GM21723 (cell line): ENCODE data around the gene SHLD3.
"Not testable (repeated sequence)": the region's sequence is repeated elsewhere in the genome, so short reads cannot be mapped to it uniquely, and the experiment has no call there.

Experiments
- ATAC-seq: cut with Tn5 transposase; IDR thresholded peaks from one replicate; pipeline ENCODE4 v1.9.1; 2021; ENCODE audit warnings: mild to moderate bottlenecking, moderate library complexity; ENCODE audit not compliant: unreplicated experiment

SHLD3 gene

GRCh38 chr5:65676056-65676455 is 51.2 kb downstream of the SHLD3 start:
- ATAC-seq: not testable (repeated sequence)
